ENCODE measurements around the gene MICU1.

MICU1 gene

GRCh38 chr10:72505435-72505834 is 120.4 kb downstream of the MICU1 start:
- no peak overlapping the region for H3K4me3 ChIP-seq (ENCODE audit: low read depth, low read length)
- in situ Hi-C loops (cut with HindIII; ENCODE audit: low sequenced_read_pairs) = no loop called here
- TF ChIP-seq, protein P1, sequence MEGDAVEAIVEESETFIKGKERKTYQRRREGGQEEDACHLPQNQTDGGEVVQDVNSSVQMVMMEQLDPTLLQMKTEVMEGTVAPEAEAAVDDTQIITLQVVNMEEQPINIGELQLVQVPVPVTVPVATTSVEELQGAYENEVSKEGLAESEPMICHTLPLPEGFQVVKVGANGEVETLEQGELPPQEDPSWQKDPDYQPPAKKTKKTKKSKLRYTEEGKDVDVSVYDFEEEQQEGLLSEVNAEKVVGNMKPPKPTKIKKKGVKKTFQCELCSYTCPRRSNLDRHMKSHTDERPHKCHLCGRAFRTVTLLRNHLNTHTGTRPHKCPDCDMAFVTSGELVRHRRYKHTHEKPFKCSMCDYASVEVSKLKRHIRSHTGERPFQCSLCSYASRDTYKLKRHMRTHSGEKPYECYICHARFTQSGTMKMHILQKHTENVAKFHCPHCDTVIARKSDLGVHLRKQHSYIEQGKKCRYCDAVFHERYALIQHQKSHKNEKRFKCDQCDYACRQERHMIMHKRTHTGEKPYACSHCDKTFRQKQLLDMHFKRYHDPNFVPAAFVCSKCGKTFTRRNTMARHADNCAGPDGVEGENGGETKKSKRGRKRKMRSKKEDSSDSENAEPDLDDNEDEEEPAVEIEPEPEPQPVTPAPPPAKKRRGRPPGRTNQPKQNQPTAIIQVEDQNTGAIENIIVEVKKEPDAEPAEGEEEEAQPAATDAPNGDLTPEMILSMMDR (IDR thresholded peaks at IDR 0.05; ENCODE audit: low read depth, low read length) = no peak
- no peak for DNase-seq (ENCODE audit: low read depth, low spot score)

DNA sequence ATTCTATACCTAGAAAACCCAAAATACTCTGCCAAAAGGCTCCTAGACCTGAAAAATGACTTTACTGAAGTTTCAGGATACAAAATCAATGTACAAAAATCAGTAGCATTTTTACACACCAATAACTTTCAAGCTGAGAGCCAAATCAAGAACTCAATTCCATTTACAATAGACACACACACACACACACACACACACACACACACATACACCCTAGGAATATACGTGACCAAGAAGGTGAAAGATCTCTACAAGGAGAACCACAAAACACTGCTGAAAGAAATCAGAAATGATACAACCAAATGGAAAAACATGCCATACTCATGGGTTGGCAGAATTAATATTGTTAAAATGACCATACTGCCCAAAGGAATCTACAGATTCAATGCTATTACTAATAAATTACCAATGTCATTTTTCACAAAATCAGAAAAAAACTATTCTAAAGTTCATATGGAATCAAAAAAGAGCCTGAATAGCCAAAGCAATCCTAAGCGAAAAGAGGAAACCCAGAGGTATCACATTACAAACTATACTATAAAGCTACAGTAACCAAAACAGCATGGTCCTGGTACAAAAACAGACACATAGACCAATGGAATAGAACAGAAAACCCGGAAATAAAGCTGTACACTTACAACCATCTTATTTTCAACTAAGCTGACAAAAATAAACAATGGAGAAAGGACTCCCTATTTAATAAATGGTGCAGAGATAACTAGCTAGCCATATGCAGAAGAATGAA is 122.0 kb downstream of the MICU1 start:
- in situ Hi-C loops (cut with HindIII; ENCODE audit: low sequenced_read_pairs) = no loop called here
- no peak overlapping the region for H3K4me3 ChIP-seq (ENCODE audit: low read depth, low read length)
- DNase-seq (ENCODE audit: low read depth, low spot score) = no peak
- TF ChIP-seq, protein P1 (IDR thresholded peaks at IDR 0.05; ENCODE audit: low read depth, low read length) = no peak

- TF ChIP-seq, protein P1 (IDR thresholded peaks at IDR 0.05; ENCODE audit: low read depth, low read length) = no peak
- peak; percentile 9 for DNase-seq (ENCODE audit: low read depth, low spot score)
- no peak overlapping the region for H3K4me3 ChIP-seq (ENCODE audit: low read depth, low read length)
- in situ Hi-C loops (cut with HindIII; ENCODE audit: low sequenced_read_pairs) = no loop called here
These were observed 122.6 kb downstream of the MICU1 start for GRCh38 chr10:72503241-72503640.

- TF ChIP-seq, protein P1 (IDR thresholded peaks at IDR 0.05; ENCODE audit: low read depth, low read length) = no peak
- no peak for DNase-seq (ENCODE audit: low read depth, low spot score)
- in situ Hi-C loops (cut with HindIII; ENCODE audit: low sequenced_read_pairs) = no loop called here
- H3K4me3 ChIP-seq (ENCODE audit: low read depth, low read length) = no peak overlapping the region
These were observed 123.3 kb downstream of the MICU1 start for GRCh38 chr10:72502581-72502980.

DNA sequence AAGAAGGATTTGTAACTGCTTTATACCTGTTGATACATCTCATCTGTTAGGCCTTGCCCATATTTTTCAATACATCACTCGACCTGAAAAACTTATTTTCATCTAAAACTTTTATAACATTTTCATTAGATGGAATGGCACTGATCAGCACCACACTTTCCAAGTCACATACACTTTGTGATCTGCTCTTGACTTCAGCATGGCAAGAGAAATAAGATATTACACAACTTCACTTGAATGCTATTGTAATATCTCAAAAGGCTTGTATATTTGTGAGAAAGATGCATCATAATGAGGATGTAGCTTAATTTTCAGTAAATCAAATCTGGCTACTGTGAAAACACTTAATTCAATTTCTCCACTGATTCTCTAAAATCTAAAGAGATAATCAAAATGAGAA is 126.2 kb downstream of the MICU1 start:
- DNase-seq (ENCODE audit: low read depth, low spot score) = no peak
- TF ChIP-seq, protein P1 (IDR thresholded peaks at IDR 0.05; ENCODE audit: low read depth, low read length) = no peak
- H3K4me3 ChIP-seq (ENCODE audit: low read depth, low read length) = no peak overlapping the region
- in situ Hi-C loops (cut with HindIII; ENCODE audit: low sequenced_read_pairs) = no loop called here

- in situ Hi-C loops (cut with HindIII; ENCODE audit: low sequenced_read_pairs) = no loop called here
- no peak overlapping the region for H3K4me3 ChIP-seq (ENCODE audit: low read depth, low read length)
- no peak for DNase-seq (ENCODE audit: low read depth, low spot score)
- TF ChIP-seq, protein P1 (IDR thresholded peaks at IDR 0.05; ENCODE audit: low read depth, low read length) = no peak
These were observed 134.9 kb downstream of the MICU1 start for GRCh38 chr10:72490951-72491350.

Data from astrocyte of the spinal cord (primary cell).